ENCODE measurements around the gene ME3.

DNA sequence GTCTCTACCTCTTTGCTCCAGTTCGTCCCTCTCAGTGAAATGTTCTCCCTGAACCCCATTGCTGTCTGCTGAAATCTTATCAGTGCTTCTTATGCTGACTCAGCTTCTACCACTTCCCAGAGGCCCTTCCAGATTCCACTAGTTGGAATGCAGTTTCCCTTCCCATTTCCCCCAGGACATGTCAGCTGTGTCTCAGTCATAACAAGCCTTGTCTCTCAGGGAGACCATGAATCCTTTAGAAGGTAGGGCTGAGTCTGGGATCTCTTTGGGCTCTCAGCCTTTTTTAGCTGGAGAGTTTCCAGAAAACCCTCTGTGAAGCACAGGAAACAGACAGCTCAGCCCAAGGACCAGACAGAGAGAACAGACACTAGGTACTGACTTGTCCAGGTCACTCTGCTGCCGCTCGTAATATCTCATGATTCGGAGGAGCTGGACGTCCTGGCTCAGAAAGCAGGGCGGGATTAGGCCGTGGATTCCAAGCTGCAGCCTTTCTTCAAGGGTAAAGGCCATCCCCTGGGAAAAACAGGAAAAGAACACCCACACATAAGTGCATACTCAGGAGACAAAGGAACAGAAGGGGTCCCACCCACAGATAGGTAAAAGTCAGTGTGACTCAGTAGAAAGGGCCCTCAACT is 113.0 kb downstream of the ME3 start:
- TF ChIP-seq, protein P1, sequence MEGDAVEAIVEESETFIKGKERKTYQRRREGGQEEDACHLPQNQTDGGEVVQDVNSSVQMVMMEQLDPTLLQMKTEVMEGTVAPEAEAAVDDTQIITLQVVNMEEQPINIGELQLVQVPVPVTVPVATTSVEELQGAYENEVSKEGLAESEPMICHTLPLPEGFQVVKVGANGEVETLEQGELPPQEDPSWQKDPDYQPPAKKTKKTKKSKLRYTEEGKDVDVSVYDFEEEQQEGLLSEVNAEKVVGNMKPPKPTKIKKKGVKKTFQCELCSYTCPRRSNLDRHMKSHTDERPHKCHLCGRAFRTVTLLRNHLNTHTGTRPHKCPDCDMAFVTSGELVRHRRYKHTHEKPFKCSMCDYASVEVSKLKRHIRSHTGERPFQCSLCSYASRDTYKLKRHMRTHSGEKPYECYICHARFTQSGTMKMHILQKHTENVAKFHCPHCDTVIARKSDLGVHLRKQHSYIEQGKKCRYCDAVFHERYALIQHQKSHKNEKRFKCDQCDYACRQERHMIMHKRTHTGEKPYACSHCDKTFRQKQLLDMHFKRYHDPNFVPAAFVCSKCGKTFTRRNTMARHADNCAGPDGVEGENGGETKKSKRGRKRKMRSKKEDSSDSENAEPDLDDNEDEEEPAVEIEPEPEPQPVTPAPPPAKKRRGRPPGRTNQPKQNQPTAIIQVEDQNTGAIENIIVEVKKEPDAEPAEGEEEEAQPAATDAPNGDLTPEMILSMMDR (conservative IDR thresholded peaks at IDR 0.05; ENCODE audit: low read length), result no peak
- no peak for TF ChIP-seq EZH2phosphoT487 (IDR thresholded peaks at IDR 0.05; ENCODE audit: borderline replicate concordance, low read depth, low read length)
